HG03558 (cell line): ENCODE data around the gene AQP2.
A peak's percentile ranks its signal among the peaks of the same experiment; 100 is the strongest.

Experiments used
- ATAC-seq: cut with Tn5 transposase; IDR thresholded peaks from one replicate; pipeline ENCODE4 v1.9.1; 2021; ENCODE audit warnings: moderate number of reproducible peaks; ENCODE audit not compliant: unreplicated experiment; ENCODE audit errors: extremely low read depth

AQP2 gene

DNA sequence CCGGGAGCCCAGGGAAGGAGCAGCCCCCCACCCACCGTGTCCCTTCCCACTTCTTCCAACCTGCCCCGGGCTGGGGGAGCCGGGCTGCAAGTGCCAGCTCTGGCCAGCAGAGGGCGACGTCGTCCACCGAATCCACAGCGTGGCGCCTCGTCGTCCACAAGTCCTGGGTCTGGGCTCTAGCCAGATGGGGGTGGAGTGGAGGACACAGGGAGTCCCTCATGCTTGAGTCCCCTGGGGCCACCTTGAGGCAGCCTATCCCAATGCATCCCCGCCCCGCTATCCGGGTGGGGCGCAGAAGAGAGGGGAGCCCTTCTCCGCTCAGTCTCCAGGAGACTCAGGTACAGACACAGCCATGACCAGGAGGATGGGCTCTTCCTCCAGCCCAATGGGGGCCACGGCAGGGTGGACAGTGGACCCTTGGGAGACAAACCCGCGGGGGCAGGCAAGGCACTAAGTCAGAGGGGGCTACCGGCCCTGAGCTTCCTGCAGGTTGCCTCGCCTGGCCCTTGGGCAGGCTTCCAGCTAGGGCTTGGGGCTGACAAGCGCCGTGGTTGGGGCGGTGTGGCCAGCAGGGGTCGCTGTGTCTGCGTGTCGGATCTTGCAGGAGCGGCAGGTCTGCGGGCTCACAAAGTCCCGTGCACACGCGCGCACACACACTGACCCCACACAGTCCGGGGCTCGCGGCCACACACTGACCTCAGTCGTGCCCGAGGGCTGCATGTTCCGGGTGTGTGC lies 16.7 kb downstream of the AQP2 start:
- peak; percentile 49 for ATAC-seq

- ATAC-seq: no peak
These were observed 17.3 kb downstream of the AQP2 start for GRCh38 chr12:49967777-49968250.

- no peak for ATAC-seq
These were observed 17.9 kb downstream of the AQP2 start for GRCh38 chr12:49968471-49968870.

DNA sequence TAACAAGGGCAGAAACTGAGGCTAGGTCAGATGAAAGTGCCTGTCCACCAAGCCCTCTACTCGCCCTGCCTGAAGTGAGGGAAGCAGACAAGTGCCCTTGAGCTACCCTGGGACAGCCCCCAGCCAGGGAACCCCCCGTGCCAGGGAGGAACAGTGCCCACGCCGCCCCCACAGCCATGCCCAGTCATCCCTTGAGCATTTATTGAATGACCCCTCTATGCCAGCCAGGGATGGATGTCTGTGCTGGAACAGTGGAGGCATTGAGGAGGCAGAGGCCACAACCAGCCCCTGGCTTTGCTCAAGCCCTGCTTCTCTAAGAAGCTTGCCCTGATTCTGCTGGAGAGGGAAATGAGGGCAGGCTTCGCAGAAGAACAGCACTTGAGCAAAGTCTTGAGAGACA lies 18.5 kb downstream of the AQP2 start:
- ATAC-seq: no peak

- no peak for ATAC-seq
These were observed 19.3 kb downstream of the AQP2 start for GRCh38 chr12:49969651-49970429.

GRCh38 chr12:49970658-49971057 lies 20.1 kb downstream of the AQP2 start:
- ATAC-seq: no peak

GRCh38 chr12:49971141-49971540 lies 20.6 kb downstream of the AQP2 start:
- ATAC-seq: no peak

- no peak for ATAC-seq
These were observed 21.6 kb downstream of the AQP2 start for GRCh38 chr12:49972129-49972528.

GRCh38 chr12:49972641-49973360 lies 22.3 kb downstream of the AQP2 start, which contains the start of gene AQP6:
AQP6 (plus strand) TSS chr12:49972947; CDS start chr12:49973174, 227 bp downstream.
- ATAC-seq: no peak

DNA sequence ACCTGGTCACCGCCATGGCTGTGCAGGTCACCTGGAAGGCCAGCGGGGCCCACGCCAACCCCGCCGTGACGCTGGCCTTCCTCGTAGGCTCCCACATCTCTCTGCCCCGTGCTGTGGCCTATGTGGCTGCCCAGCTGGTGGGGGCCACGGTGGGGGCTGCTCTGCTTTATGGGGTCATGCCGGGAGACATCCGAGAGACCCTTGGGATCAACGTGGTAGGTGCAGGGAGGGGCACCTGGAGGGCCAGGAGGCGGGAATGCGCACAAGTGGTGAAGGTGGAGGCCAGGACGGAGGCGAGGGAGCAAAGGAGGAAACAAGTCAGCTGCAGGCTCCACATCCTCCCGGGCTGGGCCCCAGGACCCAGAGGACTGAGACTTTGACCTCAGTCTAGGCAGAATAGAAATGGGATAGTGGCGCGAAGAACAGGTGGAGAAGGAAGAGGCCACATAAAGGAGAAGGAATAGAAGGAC lies 22.9 kb downstream of the AQP2 start:
- ATAC-seq: no peak

GRCh38 chr12:49974231-49974675 lies 23.7 kb downstream of the AQP2 start:
- ATAC-seq: no peak

DNA sequence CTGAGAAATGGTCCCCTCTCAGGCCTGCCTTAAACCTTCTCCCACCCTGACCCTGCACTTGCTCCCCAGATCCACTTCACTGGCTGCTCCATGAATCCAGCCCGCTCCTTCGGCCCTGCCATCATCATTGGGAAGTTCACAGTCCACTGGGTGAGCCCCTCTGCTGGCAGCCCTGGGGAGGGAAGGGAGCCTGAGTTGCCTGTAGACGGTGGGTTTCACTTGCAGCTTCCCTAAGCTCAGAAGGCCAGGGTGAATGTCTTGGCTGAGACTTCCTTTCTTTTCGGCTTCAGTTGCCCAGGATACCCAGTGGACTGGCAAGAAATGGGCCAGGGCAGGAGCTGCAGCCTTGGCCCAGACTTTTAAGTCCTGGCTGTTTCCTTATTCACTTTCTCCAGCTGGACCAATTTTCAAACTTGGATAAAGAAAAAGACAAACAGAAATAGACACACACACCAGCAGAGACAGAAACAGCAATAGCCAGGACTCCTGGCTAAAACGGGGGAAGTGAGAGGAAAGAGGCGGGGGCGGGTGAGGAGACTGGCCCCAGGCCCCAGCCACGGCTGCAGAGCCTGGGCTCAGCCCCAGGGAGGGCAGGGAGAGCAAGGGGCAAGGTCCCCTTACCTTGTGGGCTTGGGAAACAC lies 24.3 kb downstream of the AQP2 start:
- ATAC-seq: no peak

GRCh38 chr12:49975318-49975761 lies 24.8 kb downstream of the AQP2 start:
- no peak for ATAC-seq

- no peak for ATAC-seq
These were observed 26.0 kb downstream of the AQP2 start for GRCh38 chr12:49976557-49976956.

DNA sequence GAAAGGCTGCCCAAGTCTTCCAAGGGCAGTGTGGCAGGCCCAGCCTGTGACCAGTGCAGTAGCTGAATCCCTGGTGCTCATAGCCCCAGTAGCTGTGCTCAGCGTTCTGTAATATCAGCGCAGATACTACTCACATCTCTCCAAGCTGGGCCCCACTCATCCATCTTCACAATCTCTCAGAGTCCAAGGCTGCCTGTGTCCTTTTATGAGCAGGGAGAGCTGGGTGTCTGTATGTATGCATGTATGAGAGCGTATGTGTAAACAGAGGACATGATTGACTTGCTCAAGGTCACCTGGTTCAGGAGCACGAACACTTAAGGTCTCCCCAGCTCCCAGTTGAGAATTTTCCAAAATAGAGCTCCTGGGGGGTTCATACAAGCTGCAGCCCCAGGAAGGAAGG lies 27.6 kb downstream of the AQP2 start:
- no peak for ATAC-seq

DNA sequence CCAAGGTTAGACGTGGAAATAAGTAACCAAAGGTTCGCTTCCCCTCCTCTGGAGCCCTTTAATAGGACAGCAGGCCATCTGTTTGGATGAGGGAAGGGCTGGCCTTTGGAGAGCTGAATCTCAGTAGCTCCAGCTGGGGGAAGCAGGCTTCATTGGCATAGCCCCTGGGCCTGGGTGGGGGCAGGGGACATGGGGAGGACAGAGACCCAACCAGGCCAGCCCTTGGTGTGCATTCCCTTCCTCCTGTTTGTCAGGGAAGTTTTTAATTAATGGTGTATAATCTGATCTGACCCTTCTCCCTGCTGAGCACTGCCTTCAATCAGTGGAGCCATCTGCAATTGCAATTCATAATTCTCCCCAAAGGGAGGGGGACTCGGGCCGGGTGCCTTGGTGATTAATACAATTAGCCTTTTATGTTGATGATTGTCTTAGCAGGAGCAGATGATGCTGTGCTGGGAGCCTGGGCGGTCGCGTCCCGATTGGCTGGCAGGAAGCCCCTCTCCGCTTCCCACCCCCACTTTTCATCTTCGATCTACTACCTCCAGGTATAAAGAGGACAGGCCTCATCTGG lies 28.6 kb downstream of the AQP2 start:
- no peak for ATAC-seq

DNA sequence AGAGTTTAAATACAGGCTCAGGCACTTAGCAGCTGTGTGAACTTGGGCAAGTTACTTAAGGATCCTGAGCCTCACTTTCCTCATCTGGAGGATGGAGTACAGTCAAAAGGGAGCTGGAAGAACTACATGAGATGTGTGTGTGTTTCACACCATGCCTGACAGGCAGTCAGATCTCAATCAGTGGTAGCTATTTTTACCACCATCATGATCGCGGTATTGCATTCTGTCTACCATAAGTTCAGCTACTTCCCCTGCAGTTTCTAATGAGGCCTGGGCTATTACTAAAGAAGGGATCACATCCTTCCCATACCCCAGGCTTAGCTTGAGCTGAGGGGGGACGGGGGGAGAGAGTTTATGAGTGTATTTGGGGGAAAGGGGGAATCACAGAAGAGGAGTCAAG lies 29.3 kb downstream of the AQP2 start:
- ATAC-seq: no peak

DNA sequence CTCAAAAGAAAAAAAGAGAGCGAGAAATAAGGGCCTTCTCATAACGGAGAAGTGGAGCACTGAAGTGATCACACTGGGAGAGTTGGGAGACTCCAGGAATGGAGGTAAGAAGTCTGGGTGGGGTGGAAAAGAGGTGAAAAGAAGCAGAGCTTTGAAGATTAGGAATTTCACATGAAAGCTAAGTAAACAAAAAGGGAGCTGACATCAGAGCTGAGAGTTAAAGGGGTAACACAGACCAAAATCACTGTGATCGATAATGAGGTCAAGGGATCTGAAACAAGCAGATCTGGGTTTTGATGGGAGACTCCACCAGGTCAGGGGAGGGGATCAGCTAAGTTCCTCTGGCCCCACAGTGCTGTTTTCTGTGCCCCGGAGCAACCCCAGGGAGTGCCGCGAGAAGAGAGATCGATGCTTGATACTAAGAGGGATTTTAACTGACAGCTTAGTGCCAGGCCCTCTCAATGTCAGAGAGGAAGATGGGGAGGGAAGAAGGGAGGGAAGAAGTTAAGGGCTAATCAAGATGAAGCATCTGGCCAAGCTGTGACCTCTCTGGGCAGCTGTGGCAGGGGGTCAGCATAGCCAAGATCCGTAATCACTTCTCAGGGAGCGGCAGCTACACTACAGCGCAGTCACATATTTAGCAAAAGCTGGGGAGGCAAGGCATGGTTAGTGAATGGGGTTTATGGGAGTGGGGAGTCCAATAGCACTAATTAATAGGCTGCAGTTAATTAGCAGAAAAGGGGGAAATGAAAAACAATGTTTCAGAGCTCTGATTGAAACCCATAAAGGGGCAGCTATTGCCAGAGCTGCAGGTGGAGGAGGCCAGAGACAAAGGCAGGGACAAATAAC lies 30.2 kb downstream of the AQP2 start:
- no peak for ATAC-seq
